Measurements from ENCODE around the gene CHST3.
A peak's percentile ranks its signal among the peaks of the same experiment; 100 is the strongest.
"Not testable (repeated sequence)": the region's sequence is repeated elsewhere in the genome, so short reads cannot be mapped to it uniquely, and the experiment has no call there.

CHST3 gene, protein sequence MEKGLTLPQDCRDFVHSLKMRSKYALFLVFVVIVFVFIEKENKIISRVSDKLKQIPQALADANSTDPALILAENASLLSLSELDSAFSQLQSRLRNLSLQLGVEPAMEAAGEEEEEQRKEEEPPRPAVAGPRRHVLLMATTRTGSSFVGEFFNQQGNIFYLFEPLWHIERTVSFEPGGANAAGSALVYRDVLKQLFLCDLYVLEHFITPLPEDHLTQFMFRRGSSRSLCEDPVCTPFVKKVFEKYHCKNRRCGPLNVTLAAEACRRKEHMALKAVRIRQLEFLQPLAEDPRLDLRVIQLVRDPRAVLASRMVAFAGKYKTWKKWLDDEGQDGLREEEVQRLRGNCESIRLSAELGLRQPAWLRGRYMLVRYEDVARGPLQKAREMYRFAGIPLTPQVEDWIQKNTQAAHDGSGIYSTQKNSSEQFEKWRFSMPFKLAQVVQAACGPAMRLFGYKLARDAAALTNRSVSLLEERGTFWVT

GRCh38 chr10:71964098-71964742 is at the start of gene CHST3:
Gene CHST3, plus strand, starts transcription at chr10:71964395. Its CDS starts 41,448 bp downstream, at chr10:72005843.
- peaks cover 19% of the 10 kb centered on the region for H3K4me1 ChIP-seq
- H3K9me3 ChIP-seq: peaks cover 20% of the 10 kb centered on the region
- H3K27me3 ChIP-seq: peaks cover 62% of the 10 kb centered on the region
- peak within 1 kb of the TSS; percentile 69 for H3K4me3 ChIP-seq
- no peaks in the 10 kb centered on the region for H3K36me3 ChIP-seq
- H4K20me1 ChIP-seq: peaks cover 29% of the 10 kb centered on the region
- no peak within 1 kb of the TSS for H3K27ac ChIP-seq
- TF ChIP-seq Cebpa-rat (IDR thresholded peaks at IDR 0.05): no peak
- H3K9ac ChIP-seq: peak within 1 kb of the TSS; percentile 54
- peak within 1 kb of the TSS; percentile 89 for H3K4me2 ChIP-seq

DNA sequence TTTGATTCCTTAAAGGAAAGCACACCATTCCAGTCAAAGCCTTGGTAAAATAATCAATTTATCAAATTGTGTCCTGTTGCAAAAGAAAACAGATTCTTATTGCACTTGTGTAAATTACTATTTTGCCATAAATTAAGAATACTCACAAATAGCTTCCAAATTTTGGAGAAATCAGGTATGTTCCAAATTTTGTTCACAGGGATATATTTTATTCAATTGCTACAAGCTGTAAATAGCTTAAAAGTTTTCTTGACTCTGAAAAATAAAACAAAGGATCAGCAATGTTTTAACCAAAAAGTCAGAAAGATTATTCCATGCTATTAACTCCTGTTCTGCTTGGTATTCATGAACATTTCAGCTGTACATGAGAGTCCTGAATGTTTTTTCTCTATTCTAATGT is 47.4 kb upstream of the CHST3 start:
- no peak overlapping the region for H3K27ac ChIP-seq
- no peaks in the 10 kb centered on the region for H3K27me3 ChIP-seq
- no peak overlapping the region for H3K4me2 ChIP-seq
- H3K4me1 ChIP-seq: no peaks in the 10 kb centered on the region
- no peak overlapping the region for H3K9ac ChIP-seq
- H4K20me1 ChIP-seq: no peaks in the 10 kb centered on the region
- no peak for TF ChIP-seq Cebpa-rat (IDR thresholded peaks at IDR 0.05)
- H3K9me3 ChIP-seq: peaks cover 38% of the 10 kb centered on the region
- H3K36me3 ChIP-seq: no peaks in the 10 kb centered on the region
- no peak overlapping the region for H3K4me3 ChIP-seq

GRCh38 chr10:71918992-71919391 is 45.2 kb upstream of the CHST3 start:
- no peak overlapping the region for H3K4me2 ChIP-seq
- H3K4me1 ChIP-seq: no peaks in the 10 kb centered on the region
- TF ChIP-seq Cebpa-rat (IDR thresholded peaks at IDR 0.05): no peak
- no peak overlapping the region for H3K27ac ChIP-seq
- H3K9me3 ChIP-seq: peaks cover 30% of the 10 kb centered on the region
- H3K4me3 ChIP-seq: no peak overlapping the region
- H3K36me3 ChIP-seq: no peaks in the 10 kb centered on the region
- no peaks in the 10 kb centered on the region for H4K20me1 ChIP-seq
- H3K9ac ChIP-seq: no peak overlapping the region
- H3K27me3 ChIP-seq: no peaks in the 10 kb centered on the region

- not testable (repeated sequence) for H3K36me3 ChIP-seq, H3K4me3 ChIP-seq, H3K9ac ChIP-seq, H3K4me1 ChIP-seq, H4K20me1 ChIP-seq, H3K27me3 ChIP-seq, H3K27ac ChIP-seq, H3K4me2 ChIP-seq
- H3K9me3 ChIP-seq: peaks cover 30% of the 10 kb centered on the region
These were observed 44.1 kb upstream of the CHST3 start for GRCh38 chr10:71919956-71920539.

- Histone ChIP-seq H4K20me1 (no peaks in the 10 kb centered on the region), H3K4me1 (no peaks in the 10 kb centered on the region), H3K27me3 (no peaks in the 10 kb centered on the region), H3K27ac (no peak overlapping the region), H3K4me3 (no peak overlapping the region), H3K36me3 (no peaks in the 10 kb centered on the region), H3K9ac (no peak overlapping the region), H3K9me3 (peaks cover 23% of the 10 kb centered on the region), H3K4me2 (no peak overlapping the region)
- TF ChIP-seq Cebpa-rat (IDR thresholded peaks at IDR 0.05): no peak
These were observed 43.5 kb upstream of the CHST3 start for GRCh38 chr10:71920540-71921323.

- H3K4me2 ChIP-seq: no peak overlapping the region
- H3K4me3 ChIP-seq: no peak overlapping the region
- H3K27ac ChIP-seq: no peak overlapping the region
- TF ChIP-seq Cebpa-rat (IDR thresholded peaks at IDR 0.05): no peak
- no peaks in the 10 kb centered on the region for H3K4me1 ChIP-seq
- H3K9me3 ChIP-seq: peaks cover 15% of the 10 kb centered on the region
- no peaks in the 10 kb centered on the region for H3K36me3 ChIP-seq
- no peak overlapping the region for H3K9ac ChIP-seq
- H4K20me1 ChIP-seq: no peaks in the 10 kb centered on the region
- no peaks in the 10 kb centered on the region for H3K27me3 ChIP-seq
These were observed 42.7 kb upstream of the CHST3 start for GRCh38 chr10:71921324-71922027.

DNA sequence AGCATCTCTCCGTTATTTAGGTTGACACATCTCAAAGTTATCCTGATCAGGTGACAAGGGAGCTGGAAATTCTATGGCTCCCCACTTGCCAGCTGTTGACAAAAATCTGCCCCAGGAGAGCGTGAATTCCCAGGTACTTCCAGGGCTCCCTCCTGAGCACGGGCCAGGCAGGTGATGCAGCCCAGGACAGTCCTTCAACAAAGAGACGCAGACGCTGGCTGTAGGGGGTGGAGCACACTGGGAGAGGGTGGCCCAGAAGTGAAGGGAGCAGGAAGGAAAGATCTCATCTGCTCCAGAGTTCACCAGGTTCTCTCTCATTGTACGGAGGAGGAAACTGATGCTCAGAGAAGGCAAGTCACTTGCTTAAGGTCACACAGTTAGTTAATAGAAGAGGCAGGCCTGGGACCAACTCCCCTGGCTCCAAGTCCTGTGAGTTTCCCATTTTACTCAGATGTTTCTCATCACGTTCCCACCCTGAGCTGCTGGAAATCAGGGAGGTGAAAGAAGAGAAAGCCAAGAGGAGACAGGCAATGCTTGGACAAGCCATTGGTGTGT is 41.0 kb upstream of the CHST3 start:
- H4K20me1 ChIP-seq: no peaks in the 10 kb centered on the region
- no peaks in the 10 kb centered on the region for H3K27me3 ChIP-seq
- no peaks in the 10 kb centered on the region; the same call in 1 of the 2 replicates for H3K9me3 ChIP-seq
- no peak for TF ChIP-seq Cebpa-rat (IDR thresholded peaks at IDR 0.05)
- no peak overlapping the region for H3K9ac ChIP-seq
- H3K4me2 ChIP-seq: no peak overlapping the region
- H3K4me1 ChIP-seq: no peaks in the 10 kb centered on the region
- no peaks in the 10 kb centered on the region for H3K36me3 ChIP-seq
- no peak overlapping the region for H3K27ac ChIP-seq
- no peak overlapping the region for H3K4me3 ChIP-seq

DNA sequence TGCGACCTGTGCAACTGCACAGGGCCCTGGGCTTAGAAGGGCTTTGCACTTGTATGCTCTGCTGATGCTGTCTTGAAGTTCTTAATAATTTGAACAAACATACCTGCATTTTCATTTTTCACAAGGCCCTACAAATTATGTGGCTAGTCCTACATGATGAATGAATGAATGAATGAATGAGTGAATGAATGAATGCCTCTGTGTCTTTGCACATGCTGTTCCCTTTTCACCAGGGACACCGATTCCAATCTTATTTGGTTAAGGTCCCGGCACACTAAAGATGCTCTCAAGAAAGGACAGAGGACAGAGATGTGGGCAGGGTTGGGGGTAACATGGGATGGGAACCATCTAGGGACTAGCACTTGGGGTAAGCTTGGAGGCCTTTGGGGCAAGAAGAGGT is 39.4 kb upstream of the CHST3 start:
- no peaks in the 10 kb centered on the region for H3K27me3 ChIP-seq
- H3K4me1 ChIP-seq: no peaks in the 10 kb centered on the region
- no peak overlapping the region for H3K4me2 ChIP-seq
- H3K9ac ChIP-seq: no peak overlapping the region
- no peak overlapping the region for H3K4me3 ChIP-seq
- TF ChIP-seq Cebpa-rat (IDR thresholded peaks at IDR 0.05): no peak
- H3K36me3 ChIP-seq: no peaks in the 10 kb centered on the region
- H3K9me3 ChIP-seq: no peaks in the 10 kb centered on the region
- H3K27ac ChIP-seq: no peak overlapping the region
- no peaks in the 10 kb centered on the region for H4K20me1 ChIP-seq

DNA sequence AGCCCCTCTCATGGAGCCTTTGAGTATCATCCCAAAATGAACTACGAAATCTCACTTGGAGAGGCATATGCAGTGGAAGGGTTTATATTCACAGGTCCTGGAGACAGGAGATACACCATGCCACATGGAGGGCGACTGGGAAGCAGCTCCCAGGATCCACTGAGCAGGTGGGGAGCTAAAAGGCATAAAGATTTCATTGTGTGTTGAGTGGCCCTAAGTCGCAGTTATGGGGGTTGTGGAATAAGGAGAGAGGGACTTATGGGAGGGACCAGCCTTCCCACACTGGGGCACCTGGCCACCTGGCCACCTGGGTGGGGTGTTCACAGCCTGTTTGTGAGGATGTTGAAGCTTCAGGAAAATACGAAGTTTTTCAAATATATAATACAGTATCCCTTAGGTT is 37.0 kb upstream of the CHST3 start:
- no peaks in the 10 kb centered on the region for H3K36me3 ChIP-seq
- peaks cover 10% of the 10 kb centered on the region for H3K9me3 ChIP-seq
- no peaks in the 10 kb centered on the region for H4K20me1 ChIP-seq
- H3K4me3 ChIP-seq: no peak overlapping the region
- no peaks in the 10 kb centered on the region for H3K4me1 ChIP-seq
- no peak overlapping the region for H3K9ac ChIP-seq
- H3K4me2 ChIP-seq: no peak overlapping the region
- H3K27me3 ChIP-seq: no peaks in the 10 kb centered on the region
- H3K27ac ChIP-seq: no peak overlapping the region
- TF ChIP-seq Cebpa-rat (IDR thresholded peaks at IDR 0.05): no peak
